Hepatocyte (in vitro differentiated cells): ENCODE data around the gene ULK4.

ENCODE experiments used
- CTCF ChIP-seq: fragments of 200-600 bp; sonication (generic); IDR thresholded peaks from 2 replicates; pipeline ENCODE4 v1.5.1; 2016; ENCODE audit warnings: antibody characterized with exemption, mild to moderate bottlenecking; ENCODE audit not compliant: poor library complexity
- EZH2 ChIP-seq: fragments of 200-600 bp; sonication (generic); IDR thresholded peaks from 2 replicates; pipeline ENCODE4 v1.6.1; 2016; ENCODE audit warnings: antibody characterized with exemption, mild to moderate bottlenecking, borderline replicate concordance

- TF ChIP-seq CTCF, result no peak
- TF ChIP-seq EZH2, result no peak
These were observed 710.3 kb downstream of the ULK4 start for GRCh38 chr3:41251593-41251992.
